ENCODE data around the gene EVI2B. TPM values are rescaled to one million over a fixed set of nuclear protein-coding genes. Genes with fewer than 3 reads are reported as not detected.
A peak's percentile ranks its signal among the peaks of the same experiment; 100 is the strongest.

Gene EVI2B
- total RNA-seq, 1 experiment from 2014 or later: 0.37 TPM

- no peak overlapping the region for H3K4me3 Mint-ChIP-seq
- DNase-seq (ENCODE audit: low spot score): no peak
Measured at GRCh38 chr17:31283841-31284240, 30.0 kb downstream of the EVI2B start.

GRCh38 chr17:31281061-31281460 is 32.8 kb downstream of the EVI2B start:
- DNase-seq (ENCODE audit: low spot score): no peak
- Mint-ChIP-seq H3K4me1 (peaks cover 8% of the 10 kb centered on the region), H3K4me3 (no peak overlapping the region), H3K9me3 (peaks cover 7% of the 10 kb centered on the region), H3K36me3 (peaks cover 20% of the 10 kb centered on the region), H3K27me3 (ENCODE audit: low read depth) (no peaks in the 10 kb centered on the region), H3K27ac (no peak overlapping the region)
- ChIA-PET CTCF (interaction anchor here (1.2 kb wide), 1 partner anchor 15 kb away, joined by 3 read pairs; no protein-coding TSS in a partner anchor), POLR2A (no interaction called here)
- no peak for TF ChIP-seq MLX (CRISPR knock-in tag; IDR thresholded peaks at IDR 0.05)
- no peak for TF ChIP-seq FOXJ3 (CRISPR knock-in tag; IDR thresholded peaks at IDR 0.05; ENCODE audit: borderline replicate concordance)
- TF ChIP-seq ELF4 (CRISPR knock-in tag; IDR thresholded peaks at IDR 0.05; ENCODE audit: low read depth): no peak
- no peak for TF ChIP-seq ATF1 (CRISPR knock-in tag; IDR thresholded peaks at IDR 0.05)
- TF ChIP-seq CBFB (CRISPR knock-in tag; IDR thresholded peaks at IDR 0.05; ENCODE audit: low read depth): no peak
- TF ChIP-seq JUN (CRISPR knock-in tag; IDR thresholded peaks at IDR 0.05): no peak
- TF ChIP-seq NR1H2 (CRISPR knock-in tag; IDR thresholded peaks at IDR 0.05): no peak
- ATAC-seq: no peak

More at GRCh38 chr17:31283841-31284240, 30.0 kb downstream of the EVI2B start:
- ChIA-PET CTCF (interaction anchor here (1.1 kb wide), 1 partner anchor 18 kb away, joined by 3 read pairs; no protein-coding TSS in a partner anchor), POLR2A (interaction anchor here (0.6 to 0.7 kb wide), 2 partner anchors 30 to 611 kb away, joined by 3 to 8 read pairs; no protein-coding TSS in a partner anchor)
- H3K4me1 Mint-ChIP-seq: peaks cover 8% of the 10 kb centered on the region
- H3K27me3 Mint-ChIP-seq (ENCODE audit: low read depth): no peaks in the 10 kb centered on the region
- ATAC-seq: no peak
- H3K36me3 Mint-ChIP-seq: peaks cover 17% of the 10 kb centered on the region
- H3K9me3 Mint-ChIP-seq: peaks cover 7% of the 10 kb centered on the region
- no peak overlapping the region for H3K27ac Mint-ChIP-seq
- no peak for TF ChIP-seq ERG (CRISPR knock-in tag; IDR thresholded peaks at IDR 0.05)
- no peak for TF ChIP-seq NFE2L1 (CRISPR knock-in tag; IDR thresholded peaks at IDR 0.05)
- no peak for TF ChIP-seq TEAD1 (CRISPR knock-in tag; IDR thresholded peaks at IDR 0.05)
- no peak for TF ChIP-seq ZNF232 (CRISPR knock-in tag; IDR thresholded peaks at IDR 0.05)
- no peak for TF ChIP-seq HMGA2 (CRISPR knock-in tag; IDR thresholded peaks at IDR 0.05)
- TF ChIP-seq ZNF671 (CRISPR knock-in tag; IDR thresholded peaks at IDR 0.05): no peak

- ChIA-PET POLR2A (interaction anchor here (0.7 kb wide), 2 partner anchors 150 to 211 kb away, joined by 3 to 4 read pairs; no protein-coding TSS in a partner anchor), CTCF (interaction anchor here (0.8 kb wide), 1 partner anchor 63 kb away, joined by 3 read pairs; no protein-coding TSS in a partner anchor)
- DNase-seq (ENCODE audit: low spot score) (no peak), ATAC-seq (peak; percentile 47)
- Mint-ChIP-seq H3K9me3 (peaks cover 7% of the 10 kb centered on the region), H3K27me3 (ENCODE audit: low read depth) (no peaks in the 10 kb centered on the region), H3K36me3 (peaks cover 20% of the 10 kb centered on the region), H3K4me1 (peaks cover 8% of the 10 kb centered on the region), H3K4me3 (no peak overlapping the region), H3K27ac (no peak overlapping the region)
- TF ChIP-seq EMX1 (CRISPR knock-in tag; IDR thresholded peaks at IDR 0.05) (no peak), NFATC4 (CRISPR knock-in tag; IDR thresholded peaks at IDR 0.05) (no peak), ATF2 (CRISPR knock-in tag; IDR thresholded peaks at IDR 0.05; ENCODE audit: borderline replicate concordance, low read depth) (no peak), RORB (CRISPR knock-in tag; IDR thresholded peaks at IDR 0.05) (no peak), ARID4B (CRISPR knock-in tag; IDR thresholded peaks at IDR 0.05; ENCODE audit: borderline replicate concordance) (no peak), CREB1 (CRISPR knock-in tag; IDR thresholded peaks at IDR 0.05) (no peak), FOXJ3 (CRISPR knock-in tag; IDR thresholded peaks at IDR 0.05; ENCODE audit: borderline replicate concordance) (no peak), NFYB (CRISPR knock-in tag; conservative IDR thresholded peaks at IDR 0.05; ENCODE audit: low read depth) (no peak), FOXP4 (CRISPR knock-in tag; IDR thresholded peaks at IDR 0.05) (no peak), E2F1 (CRISPR knock-in tag; IDR thresholded peaks at IDR 0.05) (no peak)
Measured at GRCh38 chr17:31279401-31279800, 34.5 kb downstream of the EVI2B start.

Measured in WTC11 (cell line).